Measurements from ENCODE around the gene ATXN1L.
"Not testable (repeated sequence)": the region's sequence is repeated elsewhere in the genome, so short reads cannot be mapped to it uniquely, and the experiment has no call there.

ATXN1L gene

DNA sequence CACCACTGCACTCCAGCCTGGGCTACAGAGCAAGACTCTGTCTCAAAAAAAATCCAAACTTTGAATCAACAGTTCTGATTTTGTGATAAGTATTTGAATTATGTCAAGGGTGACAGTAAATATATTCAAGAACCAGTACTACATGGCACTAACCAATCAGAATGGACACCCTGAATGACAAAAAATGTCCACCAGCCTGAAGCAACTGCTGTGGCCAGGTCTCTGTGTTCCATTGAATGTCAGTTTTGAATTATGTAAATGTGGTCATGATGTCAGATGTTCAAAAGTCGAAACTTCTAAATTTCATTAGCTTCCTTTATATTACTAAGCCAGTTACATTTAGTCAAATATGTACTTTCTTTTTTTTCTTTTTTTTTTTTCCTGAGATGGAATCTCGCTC lies 15.4 kb upstream of the ATXN1L start:
- no peak overlapping the region for H2AK5ac ChIP-seq (ENCODE audit: low read length)
- no peaks in the 10 kb centered on the region for H3K79me2 ChIP-seq (ENCODE audit: control insufficient read depth, insufficient read depth, low read length)
- no peak overlapping the region for H3K18ac ChIP-seq (ENCODE audit: low read length)
- no peak for DNase-seq
- no peak overlapping the region for H3K23ac ChIP-seq (ENCODE audit: low read length)
- H3K4me2 ChIP-seq (ENCODE audit: low read length) = no peak overlapping the region
- H3K79me1 ChIP-seq (ENCODE audit: low read length) = no peaks in the 10 kb centered on the region
- H3K56ac ChIP-seq (ENCODE audit: low read length) = no peak overlapping the region
- H3K27me3 ChIP-seq (ENCODE audit: insufficient read depth, low read length, poor library complexity) = no peaks in the 10 kb centered on the region
- H3K36me3 ChIP-seq (ENCODE audit: control insufficient read depth, insufficient read depth, low read length) = no peaks in the 10 kb centered on the region
- H3K4me1 ChIP-seq (ENCODE audit: control insufficient read depth, low read depth, low read length) = no peaks in the 10 kb centered on the region
- no peak overlapping the region for H4K5ac ChIP-seq (ENCODE audit: low read length)
- no peak overlapping the region for H3K4ac ChIP-seq (ENCODE audit: low read depth, low read length)
- no peak overlapping the region for H2BK5ac ChIP-seq (ENCODE audit: low read length)
- H2BK120ac ChIP-seq (ENCODE audit: low read depth, low read length) = no peak overlapping the region
- no CpG with 5 or more reads among the region's 2 CpGs for WGBS (ENCODE audit: extremely low coverage, insufficient coverage, low lambda C conversion rate)
- no peak overlapping the region for H3K4me3 ChIP-seq (ENCODE audit: low read length)
- no peak overlapping the region for H3K27ac ChIP-seq (ENCODE audit: low read depth, low read length)
- no peak overlapping the region for H4K8ac ChIP-seq (ENCODE audit: low read depth, low read length)
- no peak overlapping the region for H3K9ac ChIP-seq (ENCODE audit: low read length)
- no peak overlapping the region for H2BK15ac ChIP-seq (replicated peaks; ENCODE audit: low read depth)

DNA sequence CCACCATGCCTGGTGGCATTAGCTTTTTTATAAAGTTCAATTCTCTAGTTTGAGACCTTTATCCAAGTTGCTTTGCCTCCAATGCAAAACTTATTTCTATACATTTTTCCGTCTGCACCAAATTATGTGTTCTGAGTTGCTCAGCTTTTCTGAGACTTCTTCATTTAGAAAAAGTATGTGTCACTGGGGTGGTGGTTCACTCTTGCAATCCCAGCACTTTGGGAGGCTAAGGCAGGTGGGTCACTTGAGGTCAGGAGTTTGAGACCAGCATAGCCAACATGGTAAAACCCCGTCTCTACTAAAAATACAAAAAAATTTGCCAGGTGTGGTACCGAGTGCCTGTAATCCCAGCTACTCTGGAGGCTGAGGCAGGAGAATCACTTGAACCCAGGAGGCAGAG lies 14.1 kb upstream of the ATXN1L start:
- H2BK120ac ChIP-seq (ENCODE audit: low read depth, low read length); H3K9ac ChIP-seq (ENCODE audit: low read length); H2BK5ac ChIP-seq (ENCODE audit: low read length); H3K79me2 ChIP-seq (ENCODE audit: control insufficient read depth, insufficient read depth, low read length); H3K18ac ChIP-seq (ENCODE audit: low read length); H3K27ac ChIP-seq (ENCODE audit: low read depth, low read length); H4K5ac ChIP-seq (ENCODE audit: low read length); H3K27me3 ChIP-seq (ENCODE audit: insufficient read depth, low read length, poor library complexity); H4K8ac ChIP-seq (ENCODE audit: low read depth, low read length); H2BK15ac ChIP-seq (replicated peaks; ENCODE audit: low read depth); H3K4me3 ChIP-seq (ENCODE audit: low read length); DNase-seq; H3K4ac ChIP-seq (ENCODE audit: low read depth, low read length); H2AK5ac ChIP-seq (ENCODE audit: low read length); H3K23ac ChIP-seq (ENCODE audit: low read length); H3K79me1 ChIP-seq (ENCODE audit: low read length); H3K4me2 ChIP-seq (ENCODE audit: low read length); H3K36me3 ChIP-seq (ENCODE audit: control insufficient read depth, insufficient read depth, low read length); H3K4me1 ChIP-seq (ENCODE audit: control insufficient read depth, low read depth, low read length); H3K56ac ChIP-seq (ENCODE audit: low read length): not testable (repeated sequence)
- no CpG with 5 or more reads among the region's 3 CpGs for WGBS (ENCODE audit: extremely low coverage, insufficient coverage, low lambda C conversion rate)

GRCh38 chr16:71832112-71832511 lies 13.7 kb upstream of the ATXN1L start:
- H3K4me1 ChIP-seq (ENCODE audit: control insufficient read depth, low read depth, low read length); H4K5ac ChIP-seq (ENCODE audit: low read length); H3K27ac ChIP-seq (ENCODE audit: low read depth, low read length); H3K56ac ChIP-seq (ENCODE audit: low read length); H4K8ac ChIP-seq (ENCODE audit: low read depth, low read length); H2BK15ac ChIP-seq (replicated peaks; ENCODE audit: low read depth); H3K18ac ChIP-seq (ENCODE audit: low read length); H2BK5ac ChIP-seq (ENCODE audit: low read length); H3K79me2 ChIP-seq (ENCODE audit: control insufficient read depth, insufficient read depth, low read length); H3K27me3 ChIP-seq (ENCODE audit: insufficient read depth, low read length, poor library complexity); H3K9ac ChIP-seq (ENCODE audit: low read length); DNase-seq; H3K36me3 ChIP-seq (ENCODE audit: control insufficient read depth, insufficient read depth, low read length); H3K4me3 ChIP-seq (ENCODE audit: low read length); H2BK120ac ChIP-seq (ENCODE audit: low read depth, low read length); H3K79me1 ChIP-seq (ENCODE audit: low read length); H3K4me2 ChIP-seq (ENCODE audit: low read length); H2AK5ac ChIP-seq (ENCODE audit: low read length); H3K23ac ChIP-seq (ENCODE audit: low read length); H3K4ac ChIP-seq (ENCODE audit: low read depth, low read length): not testable (repeated sequence)
- no CpG with 5 or more reads among the region's 2 CpGs for WGBS (ENCODE audit: extremely low coverage, insufficient coverage, low lambda C conversion rate)

GRCh38 chr16:71834291-71834690 lies 11.5 kb upstream of the ATXN1L start:
- no peak overlapping the region for H4K8ac ChIP-seq (ENCODE audit: low read depth, low read length)
- H3K18ac ChIP-seq (ENCODE audit: low read length) = no peak overlapping the region
- WGBS (ENCODE audit: extremely low coverage, insufficient coverage, low lambda C conversion rate) = no CpG with 5 or more reads among the region's 3 CpGs
- no peaks in the 10 kb centered on the region for H3K36me3 ChIP-seq (ENCODE audit: control insufficient read depth, insufficient read depth, low read length)
- H2BK15ac ChIP-seq (replicated peaks; ENCODE audit: low read depth) = no peak overlapping the region
- H3K79me1 ChIP-seq (ENCODE audit: low read length) = no peaks in the 10 kb centered on the region
- no peaks in the 10 kb centered on the region for H3K79me2 ChIP-seq (ENCODE audit: control insufficient read depth, insufficient read depth, low read length)
- no peak for DNase-seq
- no peak overlapping the region for H3K56ac ChIP-seq (ENCODE audit: low read length)
- H3K27me3 ChIP-seq (ENCODE audit: insufficient read depth, low read length, poor library complexity) = no peaks in the 10 kb centered on the region
- no peak overlapping the region for H2AK5ac ChIP-seq (ENCODE audit: low read length)
- no peak overlapping the region for H3K9ac ChIP-seq (ENCODE audit: low read length)
- H2BK120ac ChIP-seq (ENCODE audit: low read depth, low read length) = no peak overlapping the region
- no peak overlapping the region for H3K4ac ChIP-seq (ENCODE audit: low read depth, low read length)
- H3K4me1 ChIP-seq (ENCODE audit: control insufficient read depth, low read depth, low read length) = no peaks in the 10 kb centered on the region
- H3K4me2 ChIP-seq (ENCODE audit: low read length) = no peak overlapping the region
- no peak overlapping the region for H3K4me3 ChIP-seq (ENCODE audit: low read length)
- H4K5ac ChIP-seq (ENCODE audit: low read length) = no peak overlapping the region
- H2BK5ac ChIP-seq (ENCODE audit: low read length) = no peak overlapping the region
- no peak overlapping the region for H3K27ac ChIP-seq (ENCODE audit: low read depth, low read length)
- H3K23ac ChIP-seq (ENCODE audit: low read length) = no peak overlapping the region

DNA sequence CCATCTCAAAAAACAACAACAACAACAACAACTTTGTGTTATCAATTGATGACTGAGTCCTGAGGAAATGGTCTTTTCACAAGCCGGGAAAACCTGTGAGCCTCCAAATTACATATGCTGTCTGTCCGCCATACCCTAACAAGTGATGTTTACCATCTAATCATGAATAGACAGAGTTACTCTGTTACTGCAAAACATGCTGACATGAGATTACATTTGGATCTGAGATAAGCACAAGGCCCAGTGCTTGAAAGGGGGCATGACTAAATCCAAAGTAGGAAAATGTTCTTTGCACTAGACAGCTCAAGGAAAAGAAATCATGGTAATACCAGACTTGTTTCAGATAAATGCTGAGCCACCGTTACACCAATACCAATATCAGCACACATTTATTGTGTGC lies 8.6 kb upstream of the ATXN1L start:
- Histone ChIP-seq H3K79me1 (ENCODE audit: low read length) (no peaks in the 10 kb centered on the region), H3K18ac (ENCODE audit: low read length) (no peak overlapping the region), H3K4me3 (ENCODE audit: low read length) (no peak overlapping the region), H2BK15ac (replicated peaks; ENCODE audit: low read depth) (no peak overlapping the region), H2BK120ac (ENCODE audit: low read depth, low read length) (no peak overlapping the region), H3K23ac (ENCODE audit: low read length) (no peak overlapping the region), H3K56ac (ENCODE audit: low read length) (no peak overlapping the region), H3K9ac (ENCODE audit: low read length) (no peak overlapping the region), H2BK5ac (ENCODE audit: low read length) (no peak overlapping the region), H3K27me3 (ENCODE audit: insufficient read depth, low read length, poor library complexity) (no peaks in the 10 kb centered on the region), H3K79me2 (ENCODE audit: control insufficient read depth, insufficient read depth, low read length) (no peaks in the 10 kb centered on the region), H4K8ac (ENCODE audit: low read depth, low read length) (no peak overlapping the region), H3K4ac (ENCODE audit: low read depth, low read length) (no peak overlapping the region), H3K27ac (ENCODE audit: low read depth, low read length) (no peak overlapping the region), H3K36me3 (ENCODE audit: control insufficient read depth, insufficient read depth, low read length) (no peaks in the 10 kb centered on the region), H3K4me1 (ENCODE audit: control insufficient read depth, low read depth, low read length) (no peaks in the 10 kb centered on the region), H3K4me2 (ENCODE audit: low read length) (no peak overlapping the region), H2AK5ac (ENCODE audit: low read length) (no peak overlapping the region), H4K5ac (ENCODE audit: low read length) (no peak overlapping the region)
- no CpG with 5 or more reads among the region's 3 CpGs for WGBS (ENCODE audit: extremely low coverage, insufficient coverage, low lambda C conversion rate)
- no peak for DNase-seq

GRCh38 chr16:71840052-71840451 lies 5.7 kb upstream of the ATXN1L start:
- Histone ChIP-seq H3K79me2 (ENCODE audit: control insufficient read depth, insufficient read depth, low read length) (no peaks in the 10 kb centered on the region), H3K4me3 (ENCODE audit: low read length) (no peak overlapping the region)

More at GRCh38 chr16:71840052-71840451, 5.7 kb upstream of the ATXN1L start:
- Histone ChIP-seq H2BK15ac (replicated peaks; ENCODE audit: low read depth) (no peak overlapping the region), H3K4me1 (ENCODE audit: control insufficient read depth, low read depth, low read length) (no peaks in the 10 kb centered on the region), H3K4ac (ENCODE audit: low read depth, low read length) (no peak overlapping the region), H4K8ac (ENCODE audit: low read depth, low read length) (no peak overlapping the region), H3K9ac (ENCODE audit: low read length) (no peak overlapping the region), H2BK5ac (ENCODE audit: low read length) (no peak overlapping the region), H2AK5ac (ENCODE audit: low read length) (no peak overlapping the region), H3K56ac (ENCODE audit: low read length) (no peak overlapping the region), H3K4me2 (ENCODE audit: low read length) (no peak overlapping the region), H3K18ac (ENCODE audit: low read length) (no peak overlapping the region), H3K79me1 (ENCODE audit: low read length) (no peaks in the 10 kb centered on the region), H3K27me3 (ENCODE audit: insufficient read depth, low read length, poor library complexity) (no peaks in the 10 kb centered on the region), H4K5ac (ENCODE audit: low read length) (no peak overlapping the region), H3K36me3 (ENCODE audit: control insufficient read depth, insufficient read depth, low read length) (no peaks in the 10 kb centered on the region), H2BK120ac (ENCODE audit: low read depth, low read length) (no peak overlapping the region), H3K23ac (ENCODE audit: low read length) (no peak overlapping the region), H3K27ac (ENCODE audit: low read depth, low read length) (no peak overlapping the region)
- no CpG with 5 or more reads among the region's 7 CpGs for WGBS (ENCODE audit: extremely low coverage, insufficient coverage, low lambda C conversion rate)
- no peak for DNase-seq

All from mesendoderm (in vitro differentiated cells).